ENCODE measurements around the gene SLC17A8. TPM values are rescaled to one million over a fixed set of nuclear protein-coding genes. Genes with fewer than 3 reads are reported as not detected.

SLC17A8 gene
- total and polyA plus RNA-seq, 2 donors (not counting 3 experiments of a cell fraction or from before 2014, with no cell fraction given): not detected

DNA sequence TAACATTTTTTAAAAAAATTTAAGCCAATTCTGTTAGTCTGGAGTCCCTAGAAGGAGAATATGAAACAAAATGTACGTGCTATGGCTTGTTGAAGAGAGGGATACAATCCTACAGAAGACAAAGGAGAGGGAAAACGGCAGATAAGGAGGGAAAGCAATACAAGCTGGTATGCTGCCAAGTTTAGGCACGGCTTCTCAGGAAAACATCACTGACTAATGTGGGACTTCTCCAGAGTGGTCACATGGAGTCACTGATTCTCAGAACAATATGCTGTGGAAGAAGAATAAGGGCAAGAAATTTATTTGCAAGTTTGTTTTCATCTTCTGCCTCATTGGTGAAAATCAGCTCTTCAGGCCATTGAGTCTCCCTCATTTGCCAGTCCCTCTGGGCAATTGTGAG is 93.9 kb downstream of the SLC17A8 start:
- H2AFZ ChIP-seq (ENCODE audit: low read depth, low read length): no peak overlapping the region
- H3K27me3 ChIP-seq (ENCODE audit: control insufficient read depth in 2 of 2, insufficient read depth in 2 of 2, low read length in 2 of 2): no peaks in the 10 kb centered on the region
- no peak overlapping the region for H3K27ac ChIP-seq (ENCODE audit: insufficient read depth, low read depth, low read length)
- H3K9ac ChIP-seq (replicated peaks; ENCODE audit: extremely low read depth, insufficient read depth, low read length): no peak overlapping the region
- BruUV-seq (replicated peaks): no TSS peak
- FAIRE-seq (no peak), DNase-seq (ENCODE audit: low read depth, low spot score) (peak; percentile 8)
- dilution Hi-C loops (cut with MboI; ENCODE audit: extremely low pct_ligation_motif_present, low sequenced_read_pairs) (no loop called here), intact Hi-C loops (cut with micrococcal nuclease) (no loop called here)
- no peak overlapping the region for H3K4me2 ChIP-seq (ENCODE audit: insufficient read depth, low read length)
- H3K4me3 ChIP-seq (replicated peaks in 1 of 3; ENCODE audit: insufficient read depth in 1 of 3, low read depth in 1 of 3, low read length in 3 of 3): no peak overlapping the region
- TF ChIP-seq MYC (IDR thresholded peaks at IDR 0.05; ENCODE audit: low read depth, low read length): no peak
- TF ChIP-seq FOS (IDR thresholded peaks at IDR 0.05; ENCODE audit: borderline replicate concordance, insufficient read depth, low read length): no peak
- no peak for TF ChIP-seq GATA2 (IDR thresholded peaks at IDR 0.05; ENCODE audit: insufficient read depth, insufficient read length, low read depth, low read length)
- no peak for TF ChIP-seq JUN (IDR thresholded peaks at IDR 0.05; ENCODE audit: borderline replicate concordance, insufficient read depth, insufficient read length, low read depth)
- no peak for TF ChIP-seq MAX (IDR thresholded peaks at IDR 0.05; ENCODE audit: insufficient read depth, insufficient read length)
- no peak for TF ChIP-seq CTCF (IDR thresholded peaks at IDR 0.05; ENCODE audit: extremely low read depth in 1 of 2, insufficient read depth in 1 of 2, low read depth in 1 of 2, low read length in 2 of 2)
- no peak for TF ChIP-seq POLR2AphosphoS5 (IDR thresholded peaks at IDR 0.05; ENCODE audit: insufficient read depth, low read depth, low read length)
- no peak for TF ChIP-seq EZH2 (IDR thresholded peaks at IDR 0.05; ENCODE audit: borderline replicate concordance, low read depth, low read length, severe bottlenecking)
- no peak for TF ChIP-seq POLR2A (IDR thresholded peaks at IDR 0.05; ENCODE audit: low read depth, low read length)
- ChIA-PET POLR2A (no interaction called here), CTCF (interaction anchor here (1.2 kb wide), 1 partner anchor 14 kb away, joined by 3 read pairs; no protein-coding TSS in a partner anchor)
- H3K79me2 ChIP-seq (ENCODE audit: control insufficient read depth, insufficient read depth, low read length): no peaks in the 10 kb centered on the region
- no peaks in the 10 kb centered on the region for H3K36me3 ChIP-seq (ENCODE audit: control insufficient read depth in 2 of 2, extremely low read depth in 1 of 2, insufficient read depth in 2 of 2, low read length in 2 of 2)
- H4K20me1 ChIP-seq (replicated peaks; ENCODE audit: control insufficient read depth, extremely low read depth, insufficient read depth, low read length): no peaks in the 10 kb centered on the region
- H3K9me1 ChIP-seq (replicated peaks; ENCODE audit: control insufficient read depth, extremely low read depth, insufficient read depth, low read length): no peaks in the 10 kb centered on the region
- H3K4me1 ChIP-seq (ENCODE audit: control insufficient read depth, extremely low read depth, insufficient read depth, low read length): no peaks in the 10 kb centered on the region
- no peaks in the 10 kb centered on the region for H3K9me3 ChIP-seq (replicated peaks; ENCODE audit: control insufficient read depth, insufficient read depth, low read length)

All from endothelial cell of umbilical vein (primary cell).